H7 (cell line): ENCODE results near the gene CTIF. TPM values are rescaled to one million over a fixed set of nuclear protein-coding genes. Genes with fewer than 3 reads are reported as not detected.

Source experiments
- DNase-seq: peaks from one replicate; pipeline ENCODE4 v3.0.0; 2012
- H3K27me3 ChIP-seq: 2 replicates; pipeline ENCODE4 v1.6.0; 2011; ENCODE audit warnings: mild to moderate bottlenecking, low read length; ENCODE audit not compliant: control insufficient read depth, insufficient read depth
- H3K36me3 ChIP-seq: replicated peaks from 2 replicates; pipeline ENCODE4 v1.5.1; 2011; ENCODE audit warnings: low read length; ENCODE audit not compliant: control insufficient read depth, insufficient read depth
- H3K4me3 ChIP-seq: 2 replicates; pipeline ENCODE4 v1.5.1; 2011; ENCODE audit warnings: low read depth, mild to moderate bottlenecking, control low read depth, low read length, moderate library complexity; ENCODE audit not compliant: insufficient read depth
- total RNA-seq: library from RNA; depleted of rRNA; stranded (reverse); fragments of >200 nt; shearing (Covaris generic); gene quantifications from 2 replicates; pipeline ENCODE4 v1.2.3, GENCODE V29; 2014

CTIF gene
- total RNA-seq, 1 experiment from 2014 or later = 9.8 TPM

DNA sequence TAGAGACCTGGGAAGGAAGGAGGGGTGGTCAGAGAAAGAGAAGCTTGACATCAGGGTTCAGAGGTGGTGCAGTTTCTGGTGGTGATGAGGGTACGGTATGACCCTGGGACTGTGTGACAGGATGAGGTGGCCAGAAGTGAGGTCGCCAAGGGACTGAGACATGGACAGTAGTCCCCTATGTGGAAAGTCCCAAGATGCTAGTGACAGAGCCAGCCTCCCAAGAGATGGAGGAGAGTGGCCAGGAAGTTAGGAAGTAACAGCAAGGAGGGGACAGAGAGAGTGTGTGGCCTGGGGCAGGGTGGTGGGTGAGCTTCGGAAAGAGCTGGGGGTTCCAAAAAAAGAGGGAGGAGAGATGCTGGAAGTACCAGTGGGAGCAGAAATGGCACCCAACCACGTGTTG lies 345.9 kb downstream of the CTIF start:
- H3K36me3 ChIP-seq = no peaks in the 10 kb centered on the region
- no peak overlapping the region for H3K4me3 ChIP-seq
- DNase-seq = no peak
- no peaks in the 10 kb centered on the region; the same call in 1 of the 2 replicates for H3K27me3 ChIP-seq

DNA sequence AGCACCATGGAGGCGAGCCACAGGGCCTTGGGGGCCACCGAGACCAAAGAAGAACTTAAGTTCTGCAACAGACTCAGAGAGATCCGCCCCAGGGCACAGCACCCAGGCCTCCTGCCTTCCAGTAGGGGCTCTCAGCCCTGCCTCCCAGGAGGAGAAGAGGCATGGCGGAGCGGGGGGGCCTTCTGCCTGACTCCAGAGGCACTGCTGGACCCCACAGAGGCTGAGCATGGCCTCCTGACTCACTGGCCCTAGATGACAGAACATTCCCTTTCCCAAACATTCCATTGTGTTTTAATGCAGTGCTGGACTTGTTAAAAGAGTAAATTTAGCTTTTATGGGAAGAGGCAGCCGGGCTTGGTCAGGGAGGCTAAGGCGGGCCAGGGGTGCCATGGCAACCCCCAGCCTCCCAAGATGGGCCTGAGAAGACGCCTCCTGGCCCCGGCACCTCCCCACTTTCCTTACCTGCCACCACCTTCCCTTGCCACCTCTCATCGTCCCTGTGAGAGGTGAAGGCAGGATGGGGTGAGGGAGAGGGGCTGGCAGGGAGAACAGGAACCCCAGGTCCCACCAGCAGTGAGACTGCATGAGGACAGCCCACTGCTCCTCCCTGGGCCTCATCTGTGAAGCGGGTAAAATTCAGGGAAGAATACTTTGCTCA lies 346.6 kb downstream of the CTIF start:
- no peak overlapping the region for H3K4me3 ChIP-seq
- H3K36me3 ChIP-seq = no peaks in the 10 kb centered on the region
- DNase-seq = no peak
- H3K27me3 ChIP-seq = no peaks in the 10 kb centered on the region; the same call in 1 of the 2 replicates

DNA sequence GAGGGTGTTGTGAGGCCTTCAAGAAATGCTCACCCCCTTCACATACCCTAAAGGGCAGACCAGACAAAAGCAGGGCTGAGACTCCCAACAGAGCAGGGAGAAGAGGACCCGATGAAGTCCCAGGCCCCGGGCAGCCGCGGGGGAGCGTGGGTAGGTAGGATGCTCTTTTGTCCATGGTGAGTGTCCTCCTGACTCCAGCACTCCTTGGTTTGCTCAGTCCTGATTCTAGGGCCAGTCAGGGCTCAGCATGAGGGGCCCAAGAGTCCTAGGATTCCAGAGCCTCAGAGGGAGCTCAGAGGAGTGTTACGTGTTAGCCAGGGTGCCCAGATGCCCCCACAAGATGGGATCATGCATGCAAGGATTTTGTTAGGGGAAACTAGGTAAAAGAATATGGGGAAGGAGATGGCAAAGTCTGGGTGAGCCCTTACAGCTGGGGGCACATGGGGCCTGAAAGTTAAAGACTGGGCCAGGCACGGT lies 347.1 kb downstream of the CTIF start:
- Histone ChIP-seq H3K27me3 (no peaks in the 10 kb centered on the region; the same call in 1 of the 2 replicates), H3K4me3 (no peak overlapping the region), H3K36me3 (no peaks in the 10 kb centered on the region)
- DNase-seq = no peak

DNA sequence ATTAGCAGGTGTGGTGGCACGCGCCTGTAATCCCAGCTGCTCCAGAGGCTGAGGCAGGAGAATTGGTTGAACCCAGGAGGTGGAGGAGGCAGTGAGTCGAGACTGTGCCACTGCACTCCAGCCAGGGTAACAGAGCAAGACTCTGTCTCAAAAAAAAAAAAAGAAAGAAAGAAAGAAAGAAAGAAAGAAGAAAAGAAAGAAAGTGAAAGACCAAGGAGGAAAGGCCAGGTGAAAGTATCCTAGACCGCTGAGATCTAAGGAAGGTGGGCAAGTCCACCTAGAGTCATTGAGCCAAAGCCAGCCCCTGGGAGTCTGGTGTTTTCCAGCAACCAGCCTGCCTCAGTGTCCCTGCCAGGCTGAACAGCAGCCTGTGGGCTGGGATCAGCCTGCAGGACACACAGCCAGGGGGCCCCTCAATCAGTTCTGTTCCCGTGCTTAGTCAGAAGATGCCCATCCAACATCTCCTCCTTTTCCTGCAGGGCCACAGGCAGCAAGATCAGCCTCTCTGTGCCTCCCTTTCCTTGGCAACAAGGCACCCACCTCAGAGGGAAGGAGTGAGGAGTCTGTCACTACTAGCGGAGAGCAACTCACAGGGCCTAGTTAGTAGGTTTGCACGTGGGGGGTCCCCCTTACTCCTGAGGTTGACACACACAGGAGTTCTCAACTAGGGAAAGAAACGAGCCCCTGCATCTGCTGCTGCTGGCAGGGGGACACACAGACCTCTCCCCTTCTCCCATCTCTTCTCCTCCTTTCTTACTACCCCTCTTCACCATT lies 347.9 kb downstream of the CTIF start:
- Histone ChIP-seq H3K36me3 (no peaks in the 10 kb centered on the region), H3K27me3 (no peaks in the 10 kb centered on the region; the same call in 1 of the 2 replicates), H3K4me3 (no peak overlapping the region)
- DNase-seq = no peak

DNA sequence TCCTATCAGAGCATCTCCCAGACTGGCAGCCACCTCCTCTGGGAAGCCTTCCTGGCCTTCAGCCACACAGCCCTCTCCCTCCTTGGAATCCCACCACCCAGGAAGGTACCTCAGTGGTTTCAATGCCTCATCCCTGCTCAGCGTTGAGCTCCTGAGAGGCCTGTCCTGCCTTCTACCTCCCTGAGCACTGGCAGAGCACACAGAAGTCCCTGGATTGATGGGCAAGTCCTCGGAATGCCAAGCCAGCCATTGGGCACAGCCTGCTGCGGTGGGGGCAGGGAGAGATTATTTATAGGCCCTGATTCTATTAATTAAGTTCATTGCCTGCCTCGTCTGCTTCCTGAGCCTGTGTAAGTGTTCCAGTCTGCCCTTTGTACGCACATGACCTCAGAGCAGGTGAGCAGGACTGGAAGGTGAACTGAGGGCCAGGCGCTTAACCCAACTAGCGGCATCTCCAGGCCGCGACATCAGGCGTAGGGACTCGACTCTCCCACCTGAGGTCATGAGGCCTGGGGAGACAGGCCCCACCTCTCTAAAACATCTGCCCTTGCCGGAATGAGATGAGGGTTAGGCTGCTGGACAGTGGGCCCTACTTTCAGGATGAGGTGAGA lies 348.6 kb downstream of the CTIF start:
- no peak for DNase-seq

DNA sequence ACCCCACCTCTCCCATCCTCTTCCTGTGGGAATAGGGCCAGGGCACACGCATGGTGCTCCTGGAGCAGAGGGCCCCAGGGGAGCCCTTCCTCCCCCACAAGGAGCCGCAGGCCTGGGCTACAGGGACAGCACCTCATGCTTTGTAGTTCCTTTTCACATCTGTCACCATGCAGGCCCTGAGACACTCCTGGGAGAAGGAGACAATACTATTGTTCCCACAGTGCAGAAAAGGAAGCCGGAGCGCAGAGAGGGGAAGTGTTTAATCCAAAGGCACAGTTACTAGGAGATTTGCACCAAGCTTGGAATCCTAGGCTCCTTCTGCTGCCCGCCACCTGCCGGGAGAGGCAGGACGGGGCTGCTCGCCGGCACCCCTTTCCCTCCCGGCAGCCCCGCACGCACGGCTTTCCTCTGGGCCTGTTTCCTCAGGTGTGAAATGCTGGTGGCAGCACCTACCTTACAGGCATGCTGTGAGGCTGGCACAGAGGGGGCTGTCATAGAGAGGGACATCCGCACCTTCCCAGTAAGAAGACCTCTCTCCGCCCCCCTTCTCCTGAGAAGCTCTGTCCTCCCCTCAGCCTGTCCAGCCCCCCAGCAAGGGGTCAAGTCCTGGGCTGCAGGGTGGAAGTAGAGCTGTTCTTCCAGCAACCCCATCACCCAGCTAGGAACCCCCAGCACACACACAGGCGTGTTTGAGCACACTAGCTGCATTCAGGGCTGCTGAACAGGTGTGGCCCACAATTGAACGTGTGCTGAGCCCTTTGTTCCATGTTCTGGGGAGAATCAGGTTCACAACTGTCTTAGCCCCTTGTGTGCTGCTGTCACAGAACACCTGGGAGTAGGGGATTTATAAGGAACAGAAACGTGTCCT lies 349.3 kb downstream of the CTIF start:
- H3K4me3 ChIP-seq = no peak overlapping the region
- no peaks in the 10 kb centered on the region; the same call in 1 of the 2 replicates for H3K27me3 ChIP-seq
- no peaks in the 10 kb centered on the region for H3K36me3 ChIP-seq
- DNase-seq = peak; percentile 54

More for the DNA sequence above, 348.6 kb downstream of the CTIF start:
- no peak overlapping the region for H3K4me3 ChIP-seq
- no peaks in the 10 kb centered on the region for H3K36me3 ChIP-seq
- H3K27me3 ChIP-seq = no peaks in the 10 kb centered on the region; the same call in 1 of the 2 replicates

DNA sequence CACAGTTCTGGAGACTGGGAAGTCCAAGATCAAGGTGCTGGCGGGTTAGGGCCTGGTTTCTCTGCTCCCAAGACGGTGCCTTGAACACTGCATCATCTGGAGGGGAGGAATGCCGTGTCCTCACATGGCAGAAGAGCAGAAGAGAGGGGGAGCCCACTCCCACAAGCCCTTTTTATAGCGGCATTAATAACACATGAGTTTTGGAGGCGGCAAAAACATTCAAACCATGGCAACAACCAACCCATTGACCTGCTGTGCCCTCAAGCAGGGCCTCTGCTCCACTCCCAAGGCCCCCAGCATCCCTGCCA lies 349.9 kb downstream of the CTIF start:
- Histone ChIP-seq H3K27me3 (no peaks in the 10 kb centered on the region; the same call in 1 of the 2 replicates), H3K4me3 (no peak overlapping the region), H3K36me3 (no peaks in the 10 kb centered on the region)
- no peak for DNase-seq

DNA sequence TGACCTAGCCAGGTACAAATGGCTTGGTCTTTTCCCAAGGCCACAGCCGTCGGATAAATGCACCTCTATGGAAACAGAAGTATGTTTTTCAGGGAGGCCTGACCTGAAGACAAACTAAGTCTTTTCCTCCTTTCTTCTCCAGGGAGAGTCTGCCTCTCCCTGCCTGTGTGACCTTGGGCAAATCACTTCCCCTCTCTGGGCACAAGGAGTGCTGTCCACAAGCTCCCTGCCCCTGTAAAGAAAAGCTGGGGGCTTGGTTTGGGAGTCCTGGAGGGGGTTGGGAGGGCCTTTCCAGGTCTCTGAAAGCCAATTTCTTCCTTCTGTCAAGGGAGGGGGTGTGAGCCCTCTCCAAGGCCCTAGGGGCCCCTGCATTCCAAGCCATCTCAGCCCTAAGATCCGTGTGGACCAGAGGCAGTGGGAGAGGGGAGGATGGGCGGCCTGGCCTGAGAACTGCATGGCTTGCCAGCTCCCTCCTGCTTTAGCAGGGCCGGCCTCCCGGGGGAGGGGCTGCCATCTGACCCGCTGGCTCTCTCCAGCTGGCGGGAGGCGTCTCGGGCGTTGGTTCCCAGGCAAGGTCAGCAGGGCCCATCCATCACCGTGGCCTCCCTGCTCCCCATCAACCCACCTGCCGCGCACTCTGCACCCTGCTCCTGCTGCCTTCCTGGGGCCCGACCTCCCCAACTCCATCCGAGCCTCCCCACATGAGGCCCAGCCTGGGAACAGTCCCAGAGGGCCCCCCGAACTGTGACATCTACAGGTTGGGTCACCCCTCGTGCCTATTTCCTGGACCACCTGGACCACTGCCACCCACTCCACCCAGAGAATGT lies 350.5 kb downstream of the CTIF start:
- Histone ChIP-seq H3K27me3 (no peaks in the 10 kb centered on the region; the same call in 1 of the 2 replicates), H3K4me3 (no peak overlapping the region), H3K36me3 (no peaks in the 10 kb centered on the region)
- DNase-seq = peak; percentile 90

DNA sequence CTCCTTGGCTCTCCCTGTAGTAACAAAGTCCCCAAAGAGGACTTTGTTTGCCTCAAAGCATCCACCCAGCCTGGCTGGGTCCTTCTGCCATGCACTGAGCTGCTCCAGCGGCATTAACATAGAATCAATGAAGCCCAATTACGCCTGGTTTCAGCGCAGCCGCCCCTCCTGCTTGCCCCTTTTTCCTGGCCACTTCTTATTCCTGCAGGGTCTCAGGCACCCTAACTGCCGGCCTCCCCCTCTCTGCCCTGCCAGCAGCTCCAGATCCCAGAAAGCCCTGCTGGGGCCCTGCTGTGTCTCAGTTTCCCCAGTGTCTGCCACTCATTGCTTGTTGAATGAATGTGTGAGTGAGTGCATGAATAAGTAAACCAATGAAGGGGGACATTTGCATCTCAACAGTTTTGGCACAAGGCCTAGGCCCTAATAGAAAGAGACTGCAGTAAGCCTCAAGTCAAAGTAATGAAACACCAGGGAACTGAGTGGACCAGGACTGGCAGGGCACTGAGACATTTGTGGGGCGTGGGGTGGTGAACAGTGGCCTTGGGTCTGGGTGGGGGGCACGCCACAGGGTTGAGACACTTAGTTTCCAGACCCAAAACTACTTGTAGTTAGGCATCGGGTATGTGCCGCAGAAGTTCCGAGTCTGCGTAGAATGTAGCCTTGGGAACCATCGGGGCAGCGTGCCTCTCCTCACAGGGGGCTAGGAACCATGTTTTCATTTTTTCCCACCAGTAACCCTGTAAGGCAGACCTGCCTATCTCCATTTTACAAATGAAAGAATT lies 351.3 kb downstream of the CTIF start:
- Histone ChIP-seq H3K4me3 (no peak overlapping the region), H3K27me3 (no peaks in the 10 kb centered on the region; the same call in 1 of the 2 replicates), H3K36me3 (no peaks in the 10 kb centered on the region)
- no peak for DNase-seq

DNA sequence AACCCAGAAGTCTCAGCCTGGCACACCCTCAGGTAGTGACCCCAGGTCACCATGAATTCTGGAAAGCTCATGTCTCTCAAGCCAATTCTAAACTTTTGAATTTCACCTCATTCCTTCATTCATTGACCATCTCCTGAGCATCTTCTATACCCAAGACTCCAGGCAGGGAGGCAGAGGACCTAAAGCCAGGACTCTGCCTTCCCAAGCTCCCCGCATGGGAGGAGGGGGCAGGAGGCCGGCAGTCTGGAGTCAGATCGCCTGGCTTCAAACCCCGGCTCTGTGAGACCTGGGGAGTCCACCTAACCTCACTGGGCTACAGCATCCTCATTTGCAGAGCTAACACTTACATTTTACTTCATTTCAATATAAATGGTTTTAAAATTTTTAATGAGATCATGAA lies 352.9 kb downstream of the CTIF start:
- no peaks in the 10 kb centered on the region for H3K36me3 ChIP-seq
- H3K4me3 ChIP-seq = no peak overlapping the region
- H3K27me3 ChIP-seq = no peaks in the 10 kb centered on the region; the same call in 1 of the 2 replicates
- no peak for DNase-seq

DNA sequence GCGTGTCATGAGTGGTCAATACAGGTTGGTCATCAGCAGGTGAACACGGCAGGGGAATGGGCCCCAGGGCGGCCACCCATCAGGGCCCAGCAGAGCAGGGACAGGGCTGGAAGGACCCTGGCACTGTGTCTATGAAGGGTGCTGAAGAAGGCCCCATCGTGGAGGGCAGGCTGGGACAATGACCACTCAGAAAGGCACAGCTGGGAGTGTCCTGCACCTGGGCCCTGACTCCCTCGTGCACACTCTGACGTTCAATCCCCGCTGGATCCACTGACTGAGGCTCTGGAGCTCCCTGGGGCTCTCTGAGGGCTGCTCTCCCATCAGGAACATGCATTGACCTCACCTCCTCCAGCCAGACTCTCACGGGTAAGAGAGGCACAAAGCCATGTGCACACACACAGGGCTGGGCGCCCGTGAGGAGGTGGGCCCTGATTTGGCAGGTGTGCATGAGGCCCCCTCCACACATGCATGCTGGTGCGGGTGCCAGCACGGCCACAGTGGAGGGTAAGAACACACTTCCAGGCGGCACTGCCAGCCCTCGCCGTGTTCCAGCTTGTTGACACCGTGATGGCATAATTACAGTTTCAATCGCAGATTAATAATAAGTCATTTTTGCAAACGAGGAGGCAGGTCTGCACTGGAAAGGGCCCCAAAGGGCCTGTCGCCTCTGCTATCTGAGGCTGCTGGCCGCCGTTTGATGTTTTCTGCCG lies 353.5 kb downstream of the CTIF start:
- no peak for DNase-seq
- H3K36me3 ChIP-seq = no peaks in the 10 kb centered on the region
- H3K27me3 ChIP-seq = no peaks in the 10 kb centered on the region; the same call in 1 of the 2 replicates
- no peak overlapping the region for H3K4me3 ChIP-seq

DNA sequence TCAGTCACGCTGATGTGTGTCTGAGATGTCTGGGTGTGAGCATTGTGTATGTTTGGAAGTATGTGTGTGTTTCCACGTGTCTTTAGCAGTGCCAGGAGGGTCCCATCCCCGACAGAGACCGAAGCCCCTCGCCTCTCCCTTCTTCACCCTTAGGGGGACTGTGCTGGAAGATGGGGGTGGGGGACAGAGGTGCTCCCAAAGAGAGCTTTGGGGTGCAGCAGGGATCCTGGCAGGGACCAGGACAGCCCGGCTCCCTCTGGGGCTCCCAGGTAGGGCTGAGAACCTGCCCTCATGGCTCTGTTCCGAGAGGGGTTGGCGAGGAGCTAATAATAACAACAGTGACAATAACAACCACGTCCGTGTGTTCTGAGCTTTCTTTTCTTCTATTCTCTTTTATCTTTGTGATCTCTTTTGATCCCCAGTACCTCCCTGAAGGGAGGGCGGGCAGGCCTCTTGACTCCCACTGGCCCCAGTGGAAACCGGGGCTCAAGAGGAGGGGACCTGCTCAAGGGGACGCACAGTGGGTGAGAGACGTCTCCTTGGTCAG lies 354.3 kb downstream of the CTIF start:
- no peak for DNase-seq
- Histone ChIP-seq H3K36me3 (no peaks in the 10 kb centered on the region), H3K4me3 (no peak overlapping the region), H3K27me3 (no peaks in the 10 kb centered on the region; the same call in 1 of the 2 replicates)
